SH-SY5Y (cell line): ENCODE measurements around the gene SF1.

Experiments used
- GATA2 ChIP-seq: IDR thresholded peaks from 2 replicates; pipeline ENCODE4 v1.6.1; 2011; ENCODE audit warnings: mild to moderate bottlenecking, low read depth, low read length
- GATA3 ChIP-seq: IDR thresholded peaks from 2 replicates; pipeline ENCODE4 v1.6.1; 2011; ENCODE audit warnings: low read depth, mild to moderate bottlenecking, low read length, moderate library complexity

SF1 gene

DNA sequence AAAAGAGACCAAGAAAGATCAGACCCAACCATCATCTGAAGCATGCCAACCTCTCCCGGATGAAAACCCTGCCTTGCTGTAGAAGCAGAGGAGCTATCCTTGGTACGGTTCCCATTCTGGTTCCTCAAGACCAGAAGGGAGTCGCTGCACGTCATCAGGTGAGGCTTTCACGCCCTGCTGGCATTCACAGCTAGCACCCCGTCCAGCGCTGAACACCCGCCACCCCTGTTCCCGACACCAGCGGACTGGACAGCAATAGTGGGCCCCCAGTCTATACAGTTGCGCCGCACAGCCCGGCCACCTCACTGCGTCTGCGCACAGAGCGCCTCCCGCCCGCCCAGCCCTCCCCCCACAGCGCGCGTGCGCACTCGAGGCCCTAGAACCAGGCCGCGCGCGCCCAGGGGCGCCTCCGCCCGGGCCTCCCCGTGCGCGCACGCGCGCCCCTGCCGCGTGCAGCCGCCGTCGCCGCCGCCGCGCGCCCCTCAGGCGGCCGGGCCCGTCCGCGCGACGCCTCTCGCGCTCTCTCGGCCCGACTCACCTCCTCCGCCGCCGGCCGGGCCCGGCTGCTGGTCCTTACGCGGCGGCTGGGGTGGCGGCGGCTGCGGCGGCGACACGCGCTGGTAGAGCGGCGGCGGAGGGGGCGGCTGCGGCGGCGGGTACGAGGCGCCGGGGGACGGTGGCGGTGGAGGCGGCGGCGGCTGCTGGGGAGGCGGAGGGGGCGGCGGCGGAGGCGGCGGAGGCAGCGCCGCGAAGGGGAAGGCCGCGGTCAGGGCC, 706 bp downstream of the SF1 start:
- TF ChIP-seq GATA3 (no peak), GATA2 (no peak)

DNA sequence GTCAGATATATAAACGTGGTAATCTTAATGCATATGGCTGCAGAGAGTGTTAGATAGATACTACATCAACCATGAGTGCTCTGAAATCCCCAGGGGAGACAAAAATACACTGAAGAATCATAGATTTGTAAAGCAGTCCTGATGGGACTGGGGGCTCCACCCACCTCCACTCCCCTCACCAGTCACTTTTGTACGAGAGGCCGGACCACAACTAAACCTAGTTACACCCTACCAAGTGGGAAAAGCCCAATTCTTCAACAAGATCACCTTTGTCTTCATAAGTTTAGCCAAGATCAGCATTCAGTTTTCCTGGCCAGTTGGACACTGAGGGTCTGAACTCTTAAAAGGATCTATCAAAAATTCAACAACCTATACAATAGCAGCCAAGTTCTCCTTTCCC, 1.5 kb downstream of the SF1 start:
- TF ChIP-seq GATA2 = no peak
- no peak for TF ChIP-seq GATA3

DNA sequence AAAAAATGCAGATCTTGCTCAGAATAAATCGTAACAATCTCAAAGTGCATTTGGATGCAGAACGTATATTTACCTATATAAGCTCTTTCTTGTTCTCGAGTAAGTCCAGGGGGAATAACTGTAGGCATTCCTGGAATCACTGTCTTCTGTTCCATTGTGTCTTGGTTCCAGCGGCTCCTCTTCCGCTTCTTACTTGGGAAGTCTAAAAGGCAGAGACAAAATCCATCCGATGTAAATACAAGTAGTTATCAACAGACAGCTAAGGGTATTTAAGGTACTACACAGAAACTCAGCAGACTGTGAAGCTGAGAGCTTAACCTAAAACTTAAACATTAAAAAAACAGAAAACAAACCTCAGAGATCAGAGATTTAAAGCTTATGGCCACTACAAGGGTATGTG, 1.9 kb downstream of the SF1 start:
- TF ChIP-seq GATA2 (no peak), GATA3 (no peak)

DNA sequence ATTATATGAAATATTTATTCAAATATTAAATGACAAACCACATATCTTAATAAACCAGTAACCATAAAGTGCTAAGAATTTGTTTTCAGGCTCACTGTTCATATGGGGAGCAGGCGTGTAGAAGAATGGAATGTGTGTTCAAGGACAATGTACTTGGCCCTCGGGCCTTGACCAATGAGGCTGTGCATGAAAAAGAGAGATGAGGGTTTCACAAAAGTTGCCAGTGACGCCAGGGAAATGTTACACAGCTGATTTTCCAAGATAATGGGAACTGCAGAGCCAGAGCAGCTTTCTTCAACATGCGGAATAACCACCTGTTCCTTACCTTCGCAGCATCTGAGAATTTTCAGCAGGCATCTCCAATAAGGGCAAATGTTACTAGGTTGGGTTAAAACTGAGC, 4.2 kb downstream of the SF1 start:
- no peak for TF ChIP-seq GATA2

DNA sequence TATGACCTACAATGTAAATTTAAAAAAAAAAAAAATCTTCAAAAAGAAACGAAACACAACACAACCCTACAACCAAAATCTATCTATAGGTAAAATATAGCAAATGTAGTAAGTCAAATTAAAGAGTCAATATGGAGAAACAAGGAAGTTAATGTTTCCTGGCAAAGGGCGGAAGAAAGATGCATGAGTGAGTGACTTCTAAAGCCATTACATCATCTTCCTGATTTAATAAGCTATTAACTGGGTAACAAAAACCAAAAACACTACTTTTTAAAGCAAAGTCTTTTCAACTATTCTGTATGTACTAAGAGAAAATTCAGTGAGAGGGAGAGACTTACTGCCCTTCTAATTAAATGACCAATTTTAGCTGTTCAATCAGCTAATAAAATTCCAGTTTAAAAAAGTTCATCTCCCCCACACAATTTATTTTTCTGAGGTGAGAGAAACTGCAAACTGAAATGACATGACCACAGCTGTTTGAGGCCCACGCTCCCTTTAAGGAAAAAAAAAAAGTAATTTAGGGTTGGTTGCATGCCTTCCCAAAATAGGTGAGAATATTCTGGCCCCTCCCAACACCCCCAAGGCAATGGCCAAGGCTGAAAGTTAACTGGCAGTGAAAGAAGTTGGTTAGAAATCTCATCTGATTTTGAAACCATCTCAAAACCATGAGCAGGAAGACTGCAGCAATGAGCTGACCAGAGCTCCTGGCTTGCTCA, 5.9 kb downstream of the SF1 start:
- no peak for TF ChIP-seq GATA3

DNA sequence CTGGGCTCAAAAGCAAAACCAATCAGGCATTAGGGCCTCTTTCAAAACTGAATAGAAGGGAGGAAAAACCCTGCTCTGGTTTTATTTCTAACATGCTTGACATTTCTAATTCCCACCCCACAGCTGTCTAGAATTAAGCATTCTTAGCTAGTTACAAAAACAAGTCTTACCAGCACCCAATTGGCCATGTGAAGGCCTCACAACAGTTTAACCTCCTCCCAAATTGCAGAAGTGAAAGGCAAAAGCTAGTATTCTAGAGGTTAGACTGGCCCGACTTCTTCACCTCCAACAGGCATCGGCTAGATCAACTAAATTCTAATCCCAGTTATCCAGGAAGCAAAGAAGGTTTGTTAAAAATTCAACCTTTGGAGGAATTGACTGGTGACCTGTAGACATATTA, 6.5 kb downstream of the SF1 start:
- TF ChIP-seq GATA2 (no peak), GATA3 (no peak)

DNA sequence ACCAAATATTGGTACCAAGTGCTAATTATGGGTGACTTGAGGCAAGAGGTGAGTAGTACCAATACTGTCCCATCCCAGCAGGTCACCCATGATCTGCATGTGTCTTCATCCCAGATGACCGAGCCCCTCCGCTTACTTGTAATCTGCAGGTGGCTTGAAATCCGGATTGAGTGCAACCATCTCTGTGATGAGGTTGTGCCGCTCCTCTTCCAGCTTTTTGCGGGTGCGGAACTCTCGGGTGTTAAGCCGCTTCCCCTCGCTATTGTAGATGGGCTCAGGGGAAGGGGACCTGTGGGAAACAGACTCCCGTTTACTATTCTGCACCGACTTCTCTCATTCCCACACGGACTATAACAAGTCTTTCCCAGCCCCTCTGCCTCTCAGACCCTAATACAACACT, 8.2 kb downstream of the SF1 start:
- TF ChIP-seq GATA2 (no peak), GATA3 (no peak)

DNA sequence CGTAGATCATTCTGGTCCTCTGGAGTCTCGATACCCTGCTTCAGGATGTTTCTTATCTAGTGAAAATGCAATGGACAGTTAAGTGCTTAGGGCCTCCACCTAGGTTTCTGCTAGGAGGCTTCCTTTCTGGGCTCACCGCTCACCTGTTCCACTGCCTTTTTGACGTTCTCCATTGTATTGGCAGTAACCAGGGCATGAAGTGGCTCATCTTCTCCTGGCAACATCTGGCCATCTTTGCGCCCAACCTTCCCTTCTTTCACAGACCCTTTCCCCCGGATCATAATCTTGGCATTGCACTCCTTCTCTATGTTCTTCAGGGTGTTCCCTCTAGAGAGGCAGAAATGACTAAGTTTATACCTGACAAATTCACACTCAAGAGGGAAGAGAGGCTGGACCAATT, 9.1 kb downstream of the SF1 start:
- TF ChIP-seq GATA3 = no peak
- no peak for TF ChIP-seq GATA2

DNA sequence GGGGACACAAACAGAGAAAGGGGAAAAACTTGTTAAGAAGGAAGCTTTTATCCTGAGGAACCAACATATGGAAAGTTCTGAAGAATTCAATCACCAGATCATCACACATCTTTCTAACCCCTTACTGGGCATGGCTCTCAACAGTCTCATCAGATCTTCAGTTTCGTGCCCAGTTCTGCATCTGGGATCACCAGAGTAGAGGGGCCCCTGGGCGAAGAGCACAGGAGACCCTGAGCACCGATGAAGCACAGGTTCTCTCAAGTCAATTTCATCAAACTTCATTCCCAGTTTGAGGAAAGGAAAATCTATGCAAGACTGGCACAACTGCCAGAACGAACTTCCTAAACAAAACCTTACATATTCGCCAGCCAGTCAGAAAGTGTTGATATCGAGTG, 10.0 kb downstream of the SF1 start:
- TF ChIP-seq GATA2 (no peak), GATA3 (no peak)

DNA sequence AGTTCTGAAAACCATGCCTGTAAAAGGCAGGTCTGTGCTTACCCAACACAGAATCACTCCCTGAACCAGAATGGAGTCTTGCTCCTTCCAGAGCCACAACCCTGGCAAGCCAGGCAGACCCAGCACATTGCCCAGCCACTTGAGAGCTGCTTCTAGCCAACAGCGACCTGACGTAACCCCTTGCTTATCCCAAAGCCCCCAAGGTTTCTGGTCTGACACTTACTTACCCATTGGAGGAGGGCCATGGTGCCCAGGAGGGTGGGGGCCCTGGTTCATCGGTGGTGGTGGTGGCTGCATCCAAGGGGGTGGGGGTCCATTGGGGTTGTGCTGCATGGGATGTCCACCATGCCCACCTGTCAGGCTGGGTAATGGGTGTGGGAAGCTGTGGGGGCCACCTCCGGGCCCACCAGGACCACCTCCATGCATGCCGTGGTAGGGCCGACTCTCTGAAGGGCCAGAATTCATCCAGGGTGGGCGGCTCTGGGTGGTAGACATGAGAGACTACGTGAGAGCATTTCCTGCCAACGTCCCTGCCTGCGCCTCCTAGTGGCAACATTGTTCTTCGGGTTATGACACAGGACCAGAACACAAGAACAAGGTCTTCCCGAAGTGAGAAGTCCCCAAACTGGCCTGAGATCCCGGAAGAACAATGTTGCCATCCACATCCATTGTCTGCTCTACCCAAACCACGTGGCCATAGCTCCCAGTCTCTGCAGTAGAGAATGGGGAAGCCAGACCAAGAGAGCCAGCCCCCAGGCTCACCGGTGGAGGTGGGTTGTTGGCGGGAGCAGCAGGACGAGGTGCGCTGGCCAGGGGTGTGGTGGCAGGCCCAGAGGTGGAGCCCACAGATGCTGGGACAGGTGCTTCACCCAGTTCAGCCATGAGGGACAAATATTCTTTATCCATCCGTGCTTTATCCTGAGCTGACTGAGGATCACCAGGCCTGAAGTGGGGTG, 10.7 kb downstream of the SF1 start:
- TF ChIP-seq GATA2 (no peak), GATA3 (no peak)

DNA sequence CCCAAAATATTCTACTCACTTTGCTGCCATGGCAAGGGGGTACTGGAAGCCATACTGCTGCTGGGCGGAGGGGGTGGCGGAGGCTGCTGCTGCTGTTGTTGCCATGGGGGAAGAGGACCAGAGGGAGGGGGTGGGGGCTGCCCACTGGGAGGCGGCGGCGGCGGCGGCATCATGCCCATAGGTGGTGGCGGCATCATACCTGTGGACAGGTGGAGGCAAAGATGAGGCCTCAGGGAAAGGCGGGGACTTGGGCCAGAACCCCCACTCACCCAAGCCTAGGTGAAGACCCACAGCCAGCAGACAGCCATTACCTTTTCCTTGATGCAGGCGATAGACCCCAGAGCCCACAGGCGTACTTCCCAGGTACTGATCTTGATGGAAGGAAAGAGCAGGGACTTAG, 11.5 kb downstream of the SF1 start:
- TF ChIP-seq GATA3 (no peak), GATA2 (no peak)

DNA sequence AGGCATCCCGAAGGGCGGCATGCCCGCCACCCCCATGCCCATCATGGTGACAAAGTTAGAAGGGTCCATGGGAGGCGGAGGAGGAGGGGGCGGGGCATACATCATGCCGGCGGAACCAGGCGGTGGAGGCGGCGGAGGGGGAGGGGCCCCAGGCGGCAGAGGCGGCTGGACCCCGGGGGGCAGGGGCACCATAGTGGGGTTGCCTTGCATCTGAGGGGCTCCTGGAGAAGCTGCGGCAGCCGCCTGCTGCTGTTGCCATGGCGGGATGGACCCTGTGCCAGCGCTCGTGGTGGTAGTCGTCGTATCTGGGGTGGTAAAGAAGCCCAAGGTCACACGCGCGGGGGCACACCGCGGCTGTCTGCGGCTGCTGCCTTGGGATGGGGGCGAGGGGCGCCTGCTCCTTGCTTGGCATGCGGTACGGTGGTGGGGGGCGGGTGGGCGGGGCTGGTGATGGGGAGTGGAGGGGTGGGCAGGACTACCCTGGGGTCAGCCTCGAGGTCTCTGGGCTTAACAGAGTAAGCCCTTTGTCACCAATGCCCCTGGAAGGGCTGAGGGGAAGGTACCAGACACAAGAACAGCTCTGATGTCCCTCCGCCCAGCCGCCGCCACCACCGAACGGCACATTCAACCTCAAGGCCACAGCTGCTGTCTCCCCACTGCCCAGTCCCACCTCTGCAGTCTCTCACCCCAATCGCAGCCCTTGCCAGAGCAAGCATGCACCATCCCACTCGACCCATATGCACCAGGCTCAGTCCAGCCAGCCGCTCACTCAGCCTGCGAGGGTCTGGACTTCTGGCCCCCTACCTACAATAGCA, 12.3 kb downstream of the SF1 start:
- TF ChIP-seq GATA3 (no peak), GATA2 (no peak)

DNA sequence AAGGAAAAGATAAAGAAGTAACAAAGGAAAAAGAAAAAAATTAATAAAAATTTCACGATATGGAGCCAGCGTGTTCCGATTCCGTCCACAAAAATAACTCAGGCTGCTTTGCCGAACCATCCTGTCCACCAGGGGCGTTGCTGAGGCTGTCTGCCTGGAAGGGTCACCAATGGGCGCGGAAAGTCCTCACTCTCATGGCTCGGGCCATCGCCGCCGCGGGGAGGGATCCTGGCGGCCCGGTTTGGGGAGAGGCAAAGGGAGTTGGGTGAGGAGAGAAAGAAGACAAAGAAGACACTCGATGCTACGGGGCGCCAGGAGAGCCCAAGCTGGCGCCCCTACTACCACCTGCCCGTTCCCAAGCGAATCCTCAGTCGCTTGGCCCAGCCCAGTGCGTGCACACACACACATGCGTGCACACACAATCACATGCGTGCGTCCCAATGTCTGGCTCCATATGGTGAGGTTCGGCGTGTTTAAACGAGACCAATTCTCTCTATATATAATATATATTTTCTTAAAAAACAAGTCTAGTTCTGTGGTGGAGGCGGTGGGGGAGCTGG, 13.0 kb downstream of the SF1 start:
- TF ChIP-seq GATA2 = no peak
- no peak for TF ChIP-seq GATA3

DNA sequence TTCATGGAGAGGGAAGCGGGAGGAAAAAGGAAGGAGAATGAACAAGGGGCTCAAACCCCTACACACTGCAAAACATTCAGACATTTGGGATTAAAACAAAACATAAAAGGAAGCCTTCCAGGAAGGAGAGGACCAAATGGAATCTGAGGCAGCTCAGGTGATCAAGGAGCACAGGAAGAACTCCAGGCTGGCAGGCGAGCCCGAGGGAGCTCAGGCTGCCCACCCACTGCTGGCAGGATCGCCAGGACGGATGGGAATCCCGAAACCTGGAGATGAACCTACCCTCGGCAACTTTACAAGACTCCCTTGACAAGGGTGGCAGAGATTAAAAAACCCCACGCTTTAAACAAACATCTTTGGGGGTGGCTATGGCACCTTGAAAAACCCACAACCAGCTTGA, 13.6 kb downstream of the SF1 start:
- TF ChIP-seq GATA3 = no peak
- no peak for TF ChIP-seq GATA2
